GM12865 (cell line): ENCODE measurements around the gene RAP1GAP.

ENCODE experiments used
- DNase-seq: peaks from one replicate; pipeline ENCODE4 v3.0.0; 2010; ENCODE audit warnings: low read depth
- H3K4me3 ChIP-seq: 2 replicates; pipeline ENCODE4 v1.5.1; 2011; ENCODE audit warnings: mild to moderate bottlenecking, low read depth, low read length, control low read depth
- TF ChIP-seq, protein P1 (sequence below): IDR thresholded peaks from 2 replicates; pipeline ENCODE4 v1.5.1; 2011; ENCODE audit warnings: low read length, control low read depth, low read depth, inconsistent platforms; ENCODE audit not compliant: insufficient read depth; ENCODE audit errors: missing control alignments

The RAP1GAP gene

DNA sequence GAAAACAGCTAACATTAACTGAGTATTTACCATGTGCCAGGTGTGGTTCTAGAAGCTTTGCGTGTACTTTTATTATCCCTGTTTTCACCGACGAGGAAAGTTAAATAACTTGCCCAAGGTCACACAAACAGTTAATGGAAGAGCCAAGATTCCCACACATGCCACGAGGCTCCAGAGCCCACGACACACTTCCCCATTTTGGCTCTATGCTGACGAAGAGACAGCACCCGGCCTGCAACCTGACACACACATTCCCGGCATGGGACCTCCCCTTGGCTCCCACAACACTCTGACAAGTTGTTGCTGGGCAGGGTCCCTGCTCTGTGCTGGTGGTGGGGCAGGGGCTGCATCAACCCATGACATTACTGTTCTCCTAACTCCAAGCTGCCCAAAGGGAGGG lies 52.8 kb downstream of the RAP1GAP start:
- H3K4me3 ChIP-seq, result no peak overlapping the region
- TF ChIP-seq, protein P1, sequence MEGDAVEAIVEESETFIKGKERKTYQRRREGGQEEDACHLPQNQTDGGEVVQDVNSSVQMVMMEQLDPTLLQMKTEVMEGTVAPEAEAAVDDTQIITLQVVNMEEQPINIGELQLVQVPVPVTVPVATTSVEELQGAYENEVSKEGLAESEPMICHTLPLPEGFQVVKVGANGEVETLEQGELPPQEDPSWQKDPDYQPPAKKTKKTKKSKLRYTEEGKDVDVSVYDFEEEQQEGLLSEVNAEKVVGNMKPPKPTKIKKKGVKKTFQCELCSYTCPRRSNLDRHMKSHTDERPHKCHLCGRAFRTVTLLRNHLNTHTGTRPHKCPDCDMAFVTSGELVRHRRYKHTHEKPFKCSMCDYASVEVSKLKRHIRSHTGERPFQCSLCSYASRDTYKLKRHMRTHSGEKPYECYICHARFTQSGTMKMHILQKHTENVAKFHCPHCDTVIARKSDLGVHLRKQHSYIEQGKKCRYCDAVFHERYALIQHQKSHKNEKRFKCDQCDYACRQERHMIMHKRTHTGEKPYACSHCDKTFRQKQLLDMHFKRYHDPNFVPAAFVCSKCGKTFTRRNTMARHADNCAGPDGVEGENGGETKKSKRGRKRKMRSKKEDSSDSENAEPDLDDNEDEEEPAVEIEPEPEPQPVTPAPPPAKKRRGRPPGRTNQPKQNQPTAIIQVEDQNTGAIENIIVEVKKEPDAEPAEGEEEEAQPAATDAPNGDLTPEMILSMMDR, result no peak
- DNase-seq, result no peak

DNA sequence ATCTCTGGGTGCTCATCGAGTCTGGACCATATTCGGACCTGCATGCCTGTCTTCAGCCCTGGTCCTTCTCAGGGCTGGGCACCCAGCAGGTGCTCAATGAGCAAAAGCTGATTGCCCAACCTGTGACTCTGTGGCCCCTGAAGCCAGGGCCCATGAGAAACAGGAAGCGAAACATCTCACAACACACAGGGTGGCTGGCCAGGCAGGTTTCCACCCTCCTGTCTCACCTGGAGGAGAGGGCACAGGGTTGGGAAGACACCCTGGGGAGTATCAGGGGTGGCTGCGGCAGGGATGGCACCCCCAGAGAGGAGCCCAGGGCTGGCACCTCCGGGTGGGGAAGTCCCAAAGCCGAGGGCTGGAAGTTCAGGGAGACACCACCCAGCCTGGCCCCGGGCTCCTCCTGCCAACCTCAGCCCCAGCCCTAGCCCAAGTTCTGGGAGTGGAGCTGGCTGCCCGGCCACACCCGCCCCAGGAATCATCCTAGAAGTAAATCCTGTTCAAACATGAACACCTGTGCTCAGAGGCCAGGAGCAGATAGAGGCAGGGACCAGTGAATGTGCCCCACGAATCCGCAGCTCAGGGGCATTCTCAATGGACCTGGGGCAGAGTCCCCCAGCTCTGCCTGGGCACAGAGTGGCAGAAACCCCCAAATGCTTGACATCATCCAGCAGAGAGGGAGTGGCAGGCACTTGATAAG lies 54.6 kb downstream of the RAP1GAP start:
- no peak for DNase-seq
- TF ChIP-seq, protein P1, result no peak
- no peak overlapping the region for H3K4me3 ChIP-seq

DNA sequence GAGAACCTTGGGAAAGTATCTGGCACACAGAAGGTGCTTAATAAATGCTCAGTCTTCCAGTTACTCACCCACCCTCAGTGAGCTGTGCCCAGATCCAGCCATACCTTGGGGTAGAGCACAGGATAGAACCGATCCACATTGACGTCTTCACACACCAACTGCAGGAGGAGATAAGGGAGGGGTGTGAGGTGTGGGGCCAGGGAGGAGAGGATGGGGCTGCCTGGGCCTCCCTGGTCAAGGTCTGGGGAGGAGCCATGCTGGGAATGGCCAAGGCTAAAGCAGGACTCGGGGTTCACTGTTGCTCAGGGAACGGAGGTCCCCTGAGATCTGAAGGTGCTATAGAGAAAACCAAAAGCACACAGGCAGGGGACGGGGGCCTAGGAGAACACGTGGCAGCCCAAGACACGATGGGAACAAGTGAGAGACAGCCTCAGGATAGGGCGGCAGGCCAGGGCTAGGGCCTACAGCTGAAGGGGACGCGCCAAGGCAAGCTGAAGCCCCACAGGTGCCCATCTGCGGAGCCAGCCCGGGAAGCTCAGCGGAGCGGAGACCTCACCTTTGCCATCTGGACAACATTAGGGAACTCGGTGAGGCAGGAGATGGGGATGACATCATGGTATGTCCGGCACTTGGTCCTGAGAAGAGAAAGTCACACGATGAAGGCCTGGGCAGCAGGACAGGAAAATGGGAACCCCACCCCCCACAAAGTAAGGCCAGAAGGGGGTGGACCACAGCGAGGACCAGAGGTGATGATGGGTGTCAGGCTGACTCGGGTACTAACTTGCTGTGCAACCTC lies 55.9 kb downstream of the RAP1GAP start:
- H3K4me3 ChIP-seq, result no peak overlapping the region
- TF ChIP-seq, protein P1, result no peak
- DNase-seq, result no peak

DNA sequence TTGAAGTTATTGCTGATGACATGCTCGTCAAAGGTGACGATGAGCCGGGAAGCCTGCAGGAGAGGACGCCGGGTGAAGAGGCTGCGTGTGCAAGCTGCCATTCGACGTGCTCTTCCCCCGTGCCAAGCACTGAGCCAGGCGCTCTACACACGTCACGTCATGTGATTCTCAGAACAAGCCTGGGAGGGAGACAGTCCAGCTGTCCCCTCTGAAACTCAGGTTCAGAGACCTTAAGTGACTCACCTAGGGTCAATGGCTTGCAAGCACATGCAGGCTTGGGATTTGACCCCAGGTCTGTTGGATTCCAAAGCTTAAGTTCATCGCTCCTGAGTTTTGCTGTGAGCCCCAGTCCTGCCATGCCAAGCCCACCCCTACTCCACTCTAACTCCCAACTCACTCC lies 57.1 kb downstream of the RAP1GAP start:
- no peak overlapping the region for H3K4me3 ChIP-seq
- no peak for DNase-seq
- TF ChIP-seq, protein P1, result no peak

DNA sequence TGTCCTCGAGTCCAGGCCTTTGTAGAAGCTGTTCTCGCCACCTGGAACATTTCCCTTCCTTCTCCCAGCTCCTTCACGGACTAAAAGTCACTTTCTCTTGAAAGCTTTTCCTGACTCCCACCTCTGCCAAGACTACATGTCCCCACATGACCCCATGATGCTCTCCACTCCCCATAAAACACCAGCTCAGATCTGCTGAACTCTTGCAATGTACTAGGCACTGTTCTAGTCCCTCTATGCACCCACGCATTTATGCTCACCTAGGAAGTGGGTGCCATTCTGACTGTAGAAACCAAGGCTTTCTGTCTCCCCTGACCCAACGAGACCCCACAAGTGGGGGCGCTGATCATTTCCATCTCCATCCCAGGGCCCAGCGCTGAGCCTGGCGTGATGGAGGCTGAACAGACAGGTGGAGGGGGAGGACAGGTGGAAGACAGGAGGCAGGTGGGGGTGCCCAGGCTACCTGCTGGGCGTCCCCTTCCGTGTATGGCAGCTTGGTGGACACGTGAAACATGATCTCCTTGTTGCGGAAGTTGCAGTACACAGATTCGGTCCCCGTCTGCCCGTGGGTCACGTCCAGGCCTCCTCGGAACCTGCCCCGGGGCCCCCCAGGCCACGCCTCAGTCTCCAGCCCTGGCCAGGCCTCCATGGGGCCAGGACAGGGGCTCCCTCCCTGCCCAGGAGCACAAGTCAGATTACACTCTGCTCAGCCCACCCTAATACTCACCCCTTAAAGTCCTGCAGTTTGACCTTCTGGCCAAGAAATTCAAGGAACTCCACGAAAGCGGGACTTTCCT lies 58.0 kb downstream of the RAP1GAP start:
- TF ChIP-seq, protein P1, result no peak
- no peak for DNase-seq
- H3K4me3 ChIP-seq, result no peak overlapping the region

DNA sequence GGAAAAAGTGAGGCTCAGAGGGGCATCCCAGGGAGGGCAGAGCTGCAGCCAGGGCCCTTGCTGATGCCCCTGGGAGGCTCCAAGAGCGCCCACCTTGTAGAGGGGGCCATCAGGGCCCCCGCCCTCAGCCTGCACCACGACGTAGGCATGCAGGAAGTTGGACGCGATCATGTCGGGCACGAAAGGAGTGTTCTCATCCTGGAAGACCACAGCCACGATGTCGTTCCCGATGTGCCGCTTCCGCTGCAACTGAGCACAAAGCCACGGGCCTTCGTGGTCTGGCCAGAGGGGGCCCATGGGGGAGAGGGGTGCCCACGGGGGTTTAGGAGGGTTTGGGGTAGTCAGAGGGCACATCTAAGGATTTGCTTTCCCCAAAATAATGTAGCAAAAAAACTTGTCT lies 59.1 kb downstream of the RAP1GAP start:
- TF ChIP-seq, protein P1, result no peak
- H3K4me3 ChIP-seq, result no peak overlapping the region
- DNase-seq, result no peak
